ENCODE data around the gene AP4S1. TPM values are rescaled to one million over a fixed set of nuclear protein-coding genes. Genes with fewer than 3 reads are reported as not detected.

Gene AP4S1
- total and polyA plus RNA-seq, 2 of the 8 experiments (the other 6 are each of a cell fraction or from before 2014, with no cell fraction given), result 2.8 to 9.9 TPM

- Histone ChIP-seq H2BK5ac (ENCODE audit: low read depth, low read length) (no peak overlapping the region), H3K27ac (ENCODE audit: low read depth, low read length) (no peak overlapping the region), H3K79me2 (ENCODE audit: control insufficient read depth in 1 of 2, insufficient read depth in 2 of 2, low read length in 2 of 2) (peaks cover 45 to 81% of the 10 kb centered on the region in 2 experiments), H3K18ac (ENCODE audit: extremely low read depth, low read length) (no peak overlapping the region), H2AFZ (ENCODE audit: low read length) (no peak overlapping the region), H3K4me1 (replicated peaks in 1 of 4; ENCODE audit: control insufficient read depth in 3 of 4, insufficient read depth in 4 of 4, low read length in 3 of 4) (peaks cover 0 to 2% (median 0%) of the 10 kb centered on the region in 4 experiments; a peak in 1 of 7 replicates), H3K14ac (ENCODE audit: insufficient read length) (no peak overlapping the region), H3K23ac (ENCODE audit: insufficient read length) (no peak overlapping the region), H3K23me2 (ENCODE audit: low read depth, low read length) (peaks cover 8% of the 10 kb centered on the region), H3K9me3 (ENCODE audit: insufficient read depth in 2 of 2, low read depth in 1 of 2, low read length in 1 of 2) (no peaks in the 10 kb centered on the region), H2BK20ac (ENCODE audit: low read length) (no peak overlapping the region), H3K36me3 (ENCODE audit: control insufficient read depth in 2 of 4, insufficient read depth in 4 of 4, low read length in 3 of 4) (peaks cover 0 to 17% (median 4%) of the 10 kb centered on the region in 4 experiments; a peak in 3 of 8 replicates), H3K4me3 (ENCODE audit: extremely low read depth in 1 of 4, insufficient read depth in 2 of 4, low read depth in 3 of 4, low read length in 4 of 4) (no peak overlapping the region), H2BK120ac (replicated peaks; ENCODE audit: low read depth, low read length) (no peak overlapping the region), H3K27me3 (replicated peaks in 1 of 4; ENCODE audit: control insufficient read depth in 3 of 4, extremely low read depth in 1 of 4, insufficient read depth in 3 of 4, low read length in 3 of 4) (no peaks in the 10 kb centered on the region), H4K8ac (ENCODE audit: extremely low read depth, insufficient read depth, low read length) (no peak overlapping the region), H3K79me1 (ENCODE audit: low read depth, low read length) (peaks cover 6% of the 10 kb centered on the region; the same call in 1 of the 2 replicates), H3K9ac (replicated peaks in 1 of 4; ENCODE audit: extremely low read depth in 1 of 4, low read depth in 3 of 4, low read length in 3 of 4) (no peak overlapping the region), H4K91ac (replicated peaks; ENCODE audit: insufficient read length, low read length) (no peak overlapping the region), H3K4me2 (ENCODE audit: insufficient read depth in 1 of 2, low read depth in 2 of 2, low read length in 2 of 2) (no peak overlapping the region), H4K20me1 (replicated peaks in 1 of 2; ENCODE audit: control insufficient read depth in 1 of 2, insufficient read depth in 2 of 2, low read length in 2 of 2) (peaks cover 9 to 13% of the 10 kb centered on the region in 2 experiments), H2AK5ac (ENCODE audit: low read depth, low read length) (no peak overlapping the region), H4K5ac (ENCODE audit: insufficient read length, low read depth, low read length) (no peak overlapping the region), H2BK15ac (ENCODE audit: low read length) (no peak overlapping the region), H3K4ac (replicated peaks; ENCODE audit: insufficient read length, low read depth, low read length) (no peak overlapping the region), H3K56ac (replicated peaks; ENCODE audit: insufficient read length, low read depth, low read length) (no peak overlapping the region), H2BK12ac (ENCODE audit: low read depth, low read length) (no peak overlapping the region)
- POLR2A ChIA-PET (ENCODE audit: partially characterized antibody), result interaction anchor here (1.4 to 4.7 kb wide), 2 partner anchors 11 to 31 kb away, joined by 3 to 38 read pairs; no protein-coding TSS in a partner anchor
- 59% methylated on average over 2 of the region's 2 CpGs; no CpG with 5 or more reads in 1 of the 2 experiments for WGBS, 2 experiments (ENCODE audit: extremely low coverage in 1 of 2, insufficient coverage in 1 of 2, insufficient read length in 1 of 2, insufficient replicate concordance in 2 of 2, low coverage in 1 of 2, low lambda C conversion rate in 2 of 2, missing lambda C conversion rate in 1 of 2)
- FAIRE-seq (no peak), DNase-seq (ENCODE audit: low read depth in 1 of 2, low spot score in 2 of 2) (no peak)
- CTCF ChIA-PET (ENCODE audit: partially characterized antibody), result interaction anchor here (0.9 to 1.6 kb wide), 3 partner anchors 17 to 60 kb away, joined by 3 to 7 read pairs (median 3); no protein-coding TSS in a partner anchor
- TF ChIP-seq RFX5 (IDR thresholded peaks at IDR 0.05; ENCODE audit: borderline replicate concordance, low read depth, low read length) (no peak), CHD2 (IDR thresholded peaks at IDR 0.05; ENCODE audit: low read length) (no peak), EGR1 (IDR thresholded peaks at IDR 0.05; ENCODE audit: borderline replicate concordance, low read depth, low read length) (no peak), GTF2F1 (IDR thresholded peaks at IDR 0.05; ENCODE audit: borderline replicate concordance, low read depth, low read length) (no peak), CTBP2 (IDR thresholded peaks at IDR 0.05; ENCODE audit: borderline replicate concordance, insufficient read depth, insufficient read length, low read length) (no peak), ATF2 (IDR thresholded peaks at IDR 0.05; ENCODE audit: low read length) (no peak), SRF (IDR thresholded peaks at IDR 0.05; ENCODE audit: low read depth, low read length) (no peak), MAX (IDR thresholded peaks at IDR 0.05) (no peak), SIN3A (conservative IDR thresholded peaks at IDR 0.05 in 1 of 2, IDR thresholded peaks at IDR 0.05 in 1 of 2; ENCODE audit: low read depth in 1 of 2, low read length in 2 of 2) (no peak), HDAC6 (IDR thresholded peaks at IDR 0.05; ENCODE audit: low read depth, low read length) (no peak), YY1 (IDR thresholded peaks at IDR 0.05; ENCODE audit: low read depth, low read length) (no peak), SIRT6 (IDR thresholded peaks at IDR 0.05; ENCODE audit: low read length) (no peak)
Observed at GRCh38 chr14:31022386-31022785, 3.1 kb upstream of the AP4S1 start.
